Measurements from ENCODE around the gene YPEL2. TPM values are rescaled to one million over a fixed set of nuclear protein-coding genes. Genes with fewer than 3 reads are reported as not detected.
A peak's percentile ranks its signal among the peaks of the same experiment; 100 is the strongest.

YPEL2 gene
- total RNA-seq, 1 experiment from 2014 or later, result 0.98 TPM

- Histone ChIP-seq H4K20me1 (ENCODE audit: control insufficient read depth, insufficient read depth, insufficient read length) (no peaks in the 10 kb centered on the region), H2AK5ac (ENCODE audit: insufficient read length, low read length) (no peak overlapping the region), H3K4me2 (ENCODE audit: insufficient read depth, insufficient read length, low read length) (no peak overlapping the region), H2BK5ac (ENCODE audit: insufficient read length, low read length) (no peak overlapping the region), H4K5ac (ENCODE audit: insufficient read length, low read depth, low read length) (no peak overlapping the region), H3K9ac (ENCODE audit: extremely low read depth, insufficient read length, low read length) (no peak overlapping the region), H2BK15ac (ENCODE audit: low read depth, low read length) (no peak overlapping the region), H2AFZ (ENCODE audit: low read length) (no peak overlapping the region), H3K14ac (ENCODE audit: insufficient read depth, low read length) (no peak overlapping the region), H3K23me2 (ENCODE audit: insufficient read length, low read depth, low read length, poor library complexity, severe bottlenecking) (no peaks in the 10 kb centered on the region), H3K27ac (ENCODE audit: insufficient read length, low read depth, low read length) (no peak overlapping the region), H3K4ac (ENCODE audit: low read depth, low read length) (no peak overlapping the region), H4K91ac (ENCODE audit: insufficient read length, low read depth, low read length) (no peak overlapping the region), H3K79me2 (ENCODE audit: insufficient read depth, low read length) (no peaks in the 10 kb centered on the region), H3K4me1 (ENCODE audit: insufficient read depth, low read length) (no peaks in the 10 kb centered on the region), H3T11ph (ENCODE audit: low read length) (no peak overlapping the region), H4K8ac (replicated peaks; ENCODE audit: insufficient read length, low read depth, low read length) (no peak overlapping the region), H2BK12ac (ENCODE audit: insufficient read length, low read depth, low read length) (no peak overlapping the region), H3K56ac (ENCODE audit: insufficient read length, low read depth, low read length) (no peak overlapping the region), H3K27me3 (ENCODE audit: insufficient read depth, low read length) (no peaks in the 10 kb centered on the region), H3K79me1 (ENCODE audit: insufficient read depth, low read depth, low read length, poor library complexity, severe bottlenecking) (no peaks in the 10 kb centered on the region), H3K9me3 (ENCODE audit: control insufficient read depth, low read depth, low read length) (no peaks in the 10 kb centered on the region), H3K18ac (ENCODE audit: insufficient read length, low read depth, low read length) (no peak overlapping the region), H3K23ac (ENCODE audit: insufficient read length, low read depth, low read length) (no peak overlapping the region), H2BK20ac (ENCODE audit: low read depth, low read length, poor library complexity, severe bottlenecking) (no peak overlapping the region), H2BK120ac (ENCODE audit: low read depth, low read length, poor library complexity, severe bottlenecking) (no peak overlapping the region)
- no peak for DNase-seq
- Mint-ChIP-seq H3K4me1 (peaks cover 15 to 17% of the 10 kb centered on the region in 2 experiments), H3K4me3 (no peak overlapping the region), H3K27ac (peak overlapping the region in 1 of 3 experiments; percentile 27; a peak in 1 of 7 replicates), H3K36me3 (ENCODE audit: insufficient read depth in 1 of 3, low read depth in 3 of 3) (no peaks in the 10 kb centered on the region), H3K9me3 (no peaks in the 10 kb centered on the region), H3K27me3 (ENCODE audit: low read depth) (no peaks in the 10 kb centered on the region; the same call in 1 of the 2 replicates)
- TF ChIP-seq CTCF (conservative IDR thresholded peaks at IDR 0.05), result no peak
- no CpG with 5 or more reads among the region's 3 CpGs for WGBS (ENCODE audit: extremely low coverage, insufficient read length, low lambda C conversion rate)
These were observed 49.0 kb downstream of the YPEL2 start for GRCh38 chr17:59380474-59380873.
